GM19193 (cell line): Measurements from ENCODE around the gene PARP9.

Source experiments
- POLR2A ChIP-seq: IDR thresholded peaks from 4 replicates; pipeline ENCODE4 v1.6.1; 2011; ENCODE audit not compliant: insufficient read depth, insufficient read length; ENCODE audit errors: extremely low read depth

The PARP9 gene

GRCh38 chr3:122548619-122549018 lies 15.5 kb downstream of the PARP9 start:
- TF ChIP-seq POLR2A = no peak

DNA sequence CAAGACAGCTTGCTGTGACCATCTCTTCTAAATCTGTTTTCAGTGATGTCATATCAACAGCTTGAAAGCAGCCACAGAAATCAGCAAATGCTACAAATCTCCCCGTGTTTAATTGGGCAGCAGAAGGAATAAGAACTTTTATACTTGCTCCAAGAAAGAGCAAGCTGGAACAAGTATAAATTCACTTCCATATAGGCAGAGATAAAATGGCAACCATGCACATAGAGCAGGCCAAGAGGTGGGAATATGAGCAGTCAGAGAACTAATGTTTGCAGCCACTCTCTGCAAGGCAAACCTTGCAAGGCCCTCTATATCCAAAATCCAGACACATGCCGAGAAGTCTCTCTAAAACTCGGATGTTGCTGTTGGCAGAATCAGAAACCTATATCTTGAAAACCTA lies 16.0 kb downstream of the PARP9 start:
- no peak for TF ChIP-seq POLR2A

DNA sequence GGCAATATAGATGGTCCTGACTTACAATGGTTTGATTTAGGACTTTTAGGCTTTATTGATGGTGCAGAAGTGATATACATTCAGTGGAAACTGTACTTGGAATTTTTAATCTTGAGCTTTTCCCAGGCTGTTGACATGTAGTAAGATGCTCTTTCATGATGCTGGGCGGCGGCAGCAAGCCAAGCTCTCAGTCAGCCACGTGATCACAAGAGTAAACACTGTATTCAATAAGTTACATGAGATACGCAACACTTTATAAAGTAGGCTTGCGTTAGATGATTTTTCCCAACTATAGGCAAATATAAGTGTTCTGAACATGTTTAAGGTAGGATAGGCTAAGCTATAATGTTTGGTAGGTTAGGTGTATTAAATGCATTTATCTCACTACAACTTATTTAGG lies 17.9 kb downstream of the PARP9 start:
- no peak for TF ChIP-seq POLR2A

DNA sequence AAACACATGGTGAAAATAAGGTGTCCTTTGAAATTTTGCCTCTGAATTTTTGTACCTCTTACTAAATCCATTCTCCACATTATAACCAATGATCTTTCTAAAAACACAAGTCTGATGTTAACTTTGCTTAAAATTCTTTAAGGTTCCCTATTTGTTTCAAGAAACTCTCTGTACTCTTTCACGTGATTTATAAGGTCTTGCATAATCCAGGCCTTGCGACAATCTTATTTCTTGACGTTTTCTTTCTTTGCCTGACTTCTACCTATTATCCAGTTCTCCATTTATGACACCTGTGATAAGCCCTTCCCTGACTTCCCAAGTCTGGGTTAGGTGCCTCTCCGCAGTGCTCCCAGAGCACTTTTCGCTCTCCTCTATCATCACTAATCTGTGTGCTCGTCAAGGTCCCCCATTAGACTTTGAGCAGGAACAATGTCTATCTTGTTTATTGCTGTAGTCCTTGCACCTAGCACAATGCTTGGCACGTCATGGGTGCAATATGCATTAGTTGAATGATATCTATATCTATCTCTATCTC lies 25.1 kb downstream of the PARP9 start:
- TF ChIP-seq POLR2A = no peak

DNA sequence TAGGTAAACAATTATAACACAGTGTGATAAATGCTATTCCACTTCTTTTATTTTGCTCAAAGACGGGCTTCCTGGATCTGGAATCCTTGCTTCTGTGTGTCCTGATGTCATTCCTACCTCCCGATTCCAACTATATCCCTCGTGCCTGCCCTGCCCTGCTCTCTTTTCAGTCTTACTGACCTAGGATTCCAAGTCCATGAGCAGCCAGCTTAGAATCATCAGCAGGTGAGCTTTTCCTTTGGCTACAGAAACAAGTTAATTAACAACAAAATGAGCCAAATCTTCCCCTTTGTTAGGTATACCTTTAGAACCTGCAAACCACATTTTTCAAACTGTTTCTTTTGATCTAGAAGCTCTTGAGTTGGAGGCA lies 27.5 kb downstream of the PARP9 start:
- no peak for TF ChIP-seq POLR2A

DNA sequence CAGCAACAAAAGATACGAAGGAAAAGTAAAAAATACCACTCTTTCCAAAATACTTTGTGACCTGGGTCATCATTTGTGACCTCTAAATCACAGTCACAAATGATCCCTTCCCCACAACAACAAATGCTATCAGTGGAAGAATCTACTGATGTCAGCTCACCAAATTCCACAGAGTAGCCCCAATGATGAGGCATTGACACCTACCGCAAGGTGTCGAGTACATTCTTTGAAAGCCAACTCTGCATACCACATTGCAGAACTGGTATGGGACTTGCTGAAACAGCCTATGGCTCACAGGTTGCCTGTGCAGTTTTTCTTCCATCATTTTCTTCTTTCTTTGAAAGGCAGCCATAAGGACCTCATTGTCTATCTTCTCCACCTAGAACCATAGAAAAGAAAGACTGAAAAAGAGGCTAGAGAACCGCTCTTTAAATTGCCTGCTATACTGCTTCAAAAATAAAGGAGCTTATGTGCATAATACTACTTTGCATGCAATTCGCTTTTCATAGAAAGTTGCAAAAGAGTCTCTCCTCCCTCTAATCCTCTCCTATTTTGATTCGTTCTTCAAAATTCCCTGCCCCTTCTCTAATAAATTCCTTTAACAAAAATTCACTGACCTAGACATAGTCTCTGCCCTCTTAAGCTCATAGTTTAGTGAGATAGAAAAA lies 28.0 kb downstream of the PARP9 start:
- TF ChIP-seq POLR2A = no peak

- no peak for TF ChIP-seq POLR2A
These were observed 30.2 kb downstream of the PARP9 start for GRCh38 chr3:122533931-122534334.

GRCh38 chr3:122533480-122533879 lies 30.6 kb downstream of the PARP9 start:
- TF ChIP-seq POLR2A = no peak

DNA sequence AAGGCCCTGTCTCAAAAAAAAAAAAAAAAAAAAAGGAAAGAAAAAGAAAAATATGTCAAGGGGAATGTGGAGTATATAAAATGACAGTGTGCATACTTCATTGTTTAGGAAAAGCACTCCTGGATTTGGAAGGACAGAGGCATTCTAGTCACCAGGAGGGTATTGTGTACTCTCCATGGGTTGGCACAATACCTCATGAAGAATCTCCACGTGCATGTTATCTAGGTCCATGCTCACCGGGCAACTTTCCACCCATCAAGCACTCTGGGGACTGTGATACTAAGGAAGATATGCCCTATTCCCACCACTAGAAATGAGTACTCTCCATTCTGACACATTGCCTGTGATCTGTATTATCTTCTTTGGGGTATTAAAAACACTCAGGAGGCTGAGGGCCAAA lies 33.9 kb downstream of the PARP9 start:
- TF ChIP-seq POLR2A = no peak

GRCh38 chr3:122523317-122523716 lies 40.8 kb downstream of the PARP9 start:
- no peak for TF ChIP-seq POLR2A

DNA sequence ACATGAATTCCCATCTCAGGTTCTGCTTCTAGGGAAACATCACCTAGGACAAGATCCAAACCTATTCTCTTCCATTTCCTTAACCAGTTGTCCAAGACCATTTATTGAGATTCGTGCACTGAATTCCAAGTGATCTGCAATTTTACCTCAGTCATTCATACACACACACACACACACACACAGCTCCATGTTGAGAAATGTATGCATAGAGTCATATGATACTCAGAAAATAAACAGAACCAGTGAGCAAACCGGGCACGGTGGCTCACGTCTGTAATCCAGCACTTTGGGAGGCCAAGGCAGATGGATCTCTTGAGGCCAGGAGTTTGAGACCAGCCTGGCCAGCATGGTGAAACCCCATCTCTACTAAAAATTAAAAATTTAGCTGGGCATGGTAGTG lies 43.2 kb downstream of the PARP9 start:
- TF ChIP-seq POLR2A = no peak

GRCh38 chr3:122519693-122520092 lies 44.4 kb downstream of the PARP9 start:
- TF ChIP-seq POLR2A = no peak

GRCh38 chr3:122516846-122517360 lies 47.2 kb downstream of the PARP9 start:
- TF ChIP-seq POLR2A = no peak

DNA sequence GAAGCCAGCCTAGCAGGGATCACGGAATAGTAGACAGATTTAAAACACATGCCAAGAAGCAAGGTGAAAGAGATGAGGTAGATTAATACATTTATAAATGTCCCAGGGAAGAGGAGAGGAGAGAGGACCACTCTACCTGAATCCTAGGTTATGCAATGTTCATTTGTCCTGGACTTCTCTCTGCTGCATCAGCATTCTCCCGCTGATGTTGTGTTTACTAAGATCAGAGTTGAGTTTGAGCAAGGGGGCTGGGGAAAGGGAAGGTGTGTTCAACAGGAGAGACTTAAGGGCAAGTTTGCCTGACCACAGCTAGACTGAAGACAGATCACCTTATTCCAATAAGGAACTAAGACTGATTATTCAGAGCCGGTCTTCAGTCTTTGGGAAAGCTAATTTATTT lies 48.2 kb downstream of the PARP9 start:
- TF ChIP-seq POLR2A = no peak

DNA sequence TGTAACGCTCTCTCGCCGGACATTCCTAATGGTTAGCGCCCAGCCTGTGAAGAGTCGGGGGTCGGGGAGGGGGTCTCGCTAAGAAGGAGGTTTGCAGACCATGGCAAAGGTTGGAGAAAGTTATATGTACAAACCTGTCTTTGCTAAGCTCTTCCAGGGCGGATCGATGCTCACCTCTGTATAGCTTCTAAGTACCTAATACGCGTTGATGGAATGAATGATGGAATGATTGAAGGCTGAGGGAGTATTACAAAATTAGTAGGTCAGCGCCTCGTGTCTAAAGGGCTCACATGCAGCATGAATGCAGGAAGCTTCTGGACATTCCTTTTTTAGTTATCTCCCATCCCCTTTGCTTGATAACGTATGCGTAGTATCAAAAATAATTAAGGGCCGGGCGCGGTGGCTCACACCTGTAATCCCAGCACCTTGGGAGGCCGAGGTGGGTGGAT lies 49.1 kb downstream of the PARP9 start:
- no peak for TF ChIP-seq POLR2A

- TF ChIP-seq POLR2A = peak; percentile 96
These were observed 49.7 kb downstream of the PARP9 start, which contains the start of gene KPNA1 for GRCh38 chr3:122514123-122515019. TSS of gene KPNA1 (minus strand) at chr3:122514939. CDS start at chr3:122496565, 18,374 bp downstream.

- no peak for TF ChIP-seq POLR2A
These were observed 50.5 kb downstream of the PARP9 start for GRCh38 chr3:122513386-122514122.
